Breast epithelium (tissue), 4 donors: ENCODE measurements around the gene TRIM25. TPM values are rescaled to one million over a fixed set of nuclear protein-coding genes. Genes with fewer than 3 reads are reported as not detected.

ENCODE experiments used
- DNase-seq, 2 donors: peaks; one replicate each; pipeline ENCODE4 v3.0.0-alpha.2; 2019; ENCODE audit warnings: low spot score in 2 of 2
- H3K27ac ChIP-seq, 2 donors: fragments of 200-600 bp; sonication (generic) in 1 of 2; one replicate each; pipeline ENCODE4 v1.5.1; 2016 to 2019; ENCODE audit warnings: mild to moderate bottlenecking in 1 of 2
- H3K27me3 ChIP-seq, 2 donors: fragments of 200-600 bp; sonication (generic) in 1 of 2; one replicate each; pipeline versions ENCODE4 v1.5.1 to v1.6.0; 2017 to 2019; ENCODE audit warnings: control low read depth in 1 of 2, mild to moderate bottlenecking in 1 of 2
- H3K36me3 ChIP-seq: fragments of 200-600 bp; one replicate; pipeline ENCODE4 v1.5.1; 2019
- H3K4me1 ChIP-seq, 2 donors: fragments of 200-600 bp; sonication (generic); one replicate each; pipeline ENCODE4 v1.5.1; 2016 to 2019; ENCODE audit warnings: control low read depth in 1 of 2
- H3K4me3 ChIP-seq, 3 donors: fragments of 200-600 bp; sonication (generic); 1 replicate in 2 of 3; 2 replicates in 1 of 3; pipeline ENCODE4 v1.5.1; 2016 to 2019; ENCODE audit warnings: mild to moderate bottlenecking in 3 of 3, moderate library complexity in 2 of 3
- H3K9me3 ChIP-seq, 2 donors: fragments of 200-600 bp; sonication (generic) in 1 of 2; one replicate each; pipeline ENCODE4 v1.5.1; 2016 to 2019; ENCODE audit warnings: control low read depth in 1 of 2
- CTCF ChIP-seq, 3 donors: fragments of 450-650 bp; IDR thresholded peaks; one replicate each; pipeline ENCODE4 v1.5.1; 2016 to 2017; ENCODE audit warnings: antibody characterized with exemption in 3 of 3, mild to moderate bottlenecking in 3 of 3, moderate library complexity in 3 of 3
- POLR2A ChIP-seq: fragments of 450-650 bp; IDR thresholded peaks from one replicate; pipeline ENCODE4 v1.6.1; 2016; ENCODE audit warnings: antibody characterized with exemption, mild to moderate bottlenecking, moderate library complexity
- POLR2AphosphoS5 ChIP-seq, 3 donors: sonication (generic); formaldehyde crosslinking; IDR thresholded peaks; one replicate each; pipeline ENCODE4 v1.6.1; 2017; ENCODE audit warnings: antibody characterized with exemption in 3 of 3
- intact Hi-C: fragments of 100-400 bp; cut with DNase I; formaldehyde crosslinking; loops from one replicate; pipeline ENCODE4 v1.15.1; 2023; ENCODE audit warnings: low total_unique reads
- total RNA-seq, 3 donors: library from RNA; depleted of rRNA; stranded (reverse); fragments of >200 nt; gene quantifications; one replicate each; pipeline ENCODE4 v1.1.0, GENCODE V29; 2016

TRIM25 gene
- total RNA-seq, 3 donors from 2014 or later: 29.9 to 61.0 (median 37.1) TPM

GRCh38 chr17:56933151-56933745 is 19.4 kb upstream of the TRIM25 start:
- Histone ChIP-seq H3K4me1 (no peaks in the 10 kb centered on the region), H3K27me3 (no peaks in the 10 kb centered on the region), H3K4me3 (no peak overlapping the region), H3K36me3 (no peaks in the 10 kb centered on the region), H3K27ac (no peak overlapping the region), H3K9me3 (peaks cover 0 to 11% of the 10 kb centered on the region in 2 donors)
- no peak for DNase-seq
- TF ChIP-seq CTCF (IDR thresholded peaks at IDR 0.05) (no peak), POLR2A (no peak), POLR2AphosphoS5 (IDR thresholded peaks at IDR 0.05) (no peak)
- intact Hi-C loops: no loop called here

- TF ChIP-seq CTCF (IDR thresholded peaks at IDR 0.05): no peak
- TF ChIP-seq POLR2AphosphoS5 (IDR thresholded peaks at IDR 0.05): no peak
- TF ChIP-seq POLR2A: no peak
- Histone ChIP-seq H3K36me3 (no peaks in the 10 kb centered on the region), H3K4me1 (no peaks in the 10 kb centered on the region), H3K27ac (no peak overlapping the region), H3K27me3 (no peaks in the 10 kb centered on the region), H3K4me3 (no peak overlapping the region), H3K9me3 (peaks cover 0 to 11% of the 10 kb centered on the region in 2 donors)
- DNase-seq: no peak
- intact Hi-C loops: no loop called here
Observed at GRCh38 chr17:56930739-56931337, 17.0 kb upstream of the TRIM25 start.

GRCh38 chr17:56929362-56929969 is 15.6 kb upstream of the TRIM25 start:
- Histone ChIP-seq H3K9me3 (peaks cover 0 to 11% of the 10 kb centered on the region in 2 donors), H3K27me3 (no peaks in the 10 kb centered on the region), H3K4me1 (no peaks in the 10 kb centered on the region), H3K36me3 (no peaks in the 10 kb centered on the region), H3K4me3 (no peak overlapping the region), H3K27ac (no peak overlapping the region)
- DNase-seq: no peak
- no peak for TF ChIP-seq POLR2AphosphoS5 (IDR thresholded peaks at IDR 0.05)
- TF ChIP-seq CTCF (IDR thresholded peaks at IDR 0.05): no peak
- no peak for TF ChIP-seq POLR2A
- intact Hi-C loops: no loop called here

GRCh38 chr17:56928586-56928985 is 14.7 kb upstream of the TRIM25 start:
- no peak for TF ChIP-seq CTCF (IDR thresholded peaks at IDR 0.05)

GRCh38 chr17:56926704-56927103 is 12.9 kb upstream of the TRIM25 start:
- Histone ChIP-seq H3K36me3 (no peaks in the 10 kb centered on the region), H3K4me3 (no peak overlapping the region), H3K27me3 (no peaks in the 10 kb centered on the region), H3K4me1 (no peaks in the 10 kb centered on the region), H3K27ac (no peak overlapping the region), H3K9me3 (peaks cover 0 to 11% of the 10 kb centered on the region in 2 donors)
- intact Hi-C loops: no loop called here
- no peak for TF ChIP-seq POLR2AphosphoS5 (IDR thresholded peaks at IDR 0.05)
- no peak for TF ChIP-seq CTCF (IDR thresholded peaks at IDR 0.05)
- TF ChIP-seq POLR2A: no peak
- no peak for DNase-seq

More at GRCh38 chr17:56928586-56928985, 14.7 kb upstream of the TRIM25 start:
- Histone ChIP-seq H3K4me1 (no peaks in the 10 kb centered on the region), H3K27ac (no peak overlapping the region), H3K27me3 (no peaks in the 10 kb centered on the region), H3K36me3 (no peaks in the 10 kb centered on the region), H3K9me3 (peaks cover 0 to 11% of the 10 kb centered on the region in 2 donors), H3K4me3 (no peak overlapping the region)
- intact Hi-C loops: no loop called here
- DNase-seq: no peak
